NT2/D1 (cell line): ENCODE data around the gene BRPF3.

Experiments used
- SUZ12 ChIP-seq: IDR thresholded peaks from 2 replicates; pipeline ENCODE4 v1.6.1; 2011; ENCODE audit not compliant: insufficient read length, insufficient read depth; ENCODE audit errors: extremely low read depth
- YY1 ChIP-seq: IDR thresholded peaks from 2 replicates; pipeline ENCODE4 v1.6.1; 2011; ENCODE audit not compliant: insufficient read length, insufficient read depth
- ZNF274 ChIP-seq: IDR thresholded peaks from 2 replicates; pipeline ENCODE4 v1.6.1; 2011; ENCODE audit warnings: mild to moderate bottlenecking, low read depth, low read length

DNA sequence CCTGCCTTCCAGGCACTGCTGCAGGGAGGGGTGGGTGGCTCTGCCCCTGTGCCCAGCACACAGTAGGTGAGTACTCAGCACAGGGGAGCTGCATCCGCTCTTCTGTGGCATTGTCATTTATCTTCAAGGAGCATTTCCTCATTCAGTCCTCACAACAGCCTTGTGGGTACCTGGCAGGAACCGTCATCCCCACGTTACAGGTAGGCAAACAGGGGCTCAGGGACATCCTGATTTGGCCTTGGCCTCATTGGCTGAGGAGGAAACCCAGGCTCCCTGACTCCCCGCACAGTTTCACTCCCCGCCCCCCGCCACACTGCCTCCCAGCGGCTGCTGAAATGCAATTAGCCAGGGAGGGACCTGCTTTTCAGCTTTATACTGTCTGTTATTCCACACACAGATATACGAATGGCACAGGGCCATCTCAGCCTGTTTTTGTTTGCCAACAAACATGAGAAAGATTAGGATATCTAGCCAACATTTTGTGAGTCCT, 49.1 kb downstream of the BRPF3 start:
- TF ChIP-seq YY1 (no peak), SUZ12 (no peak), ZNF274 (no peak)
